Measurements from ENCODE around the gene LRRTM4. TPM values are rescaled to one million over a fixed set of nuclear protein-coding genes. Genes with fewer than 3 reads are reported as not detected.

Gene LRRTM4
- total and polyA plus RNA-seq, 4 experiments from 2014 or later: not detected

DNA sequence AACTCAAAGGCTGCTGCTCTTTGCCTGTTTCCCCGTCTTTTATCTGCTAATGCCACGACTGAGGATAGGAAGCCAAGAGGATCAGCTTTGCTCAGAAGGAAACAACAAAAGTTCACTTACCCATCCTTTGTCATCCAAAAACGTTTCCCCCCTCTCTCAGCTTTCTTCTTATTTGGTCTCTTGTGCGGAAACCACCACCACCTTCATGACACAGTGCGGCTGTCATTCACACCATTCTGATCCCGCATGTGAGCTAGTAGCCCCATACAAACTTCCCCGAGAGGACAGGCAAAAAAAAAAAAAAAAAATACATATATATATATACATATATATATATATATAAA lies 656 bp downstream of the LRRTM4 start:
- no peaks in the 10 kb centered on the region for H3K27me3 ChIP-seq (ENCODE audit: insufficient read depth, low read length)
- ChIA-PET CTCF (ENCODE audit: partially characterized antibody) (no interaction called here), POLR2A (ENCODE audit: partially characterized antibody) (no interaction called here)
- no peak for DNase-seq
- Mint-ChIP-seq H3K4me1 (no peaks in the 10 kb centered on the region), H3K4me3 (no peak overlapping the region), H3K36me3 (no peaks in the 10 kb centered on the region), H3K9me3 (peaks cover 0 to 28% (median 18%) of the 10 kb centered on the region in 8 donors), H3K27ac (no peak overlapping the region), H3K27me3 (no peaks in the 10 kb centered on the region)
- no peak overlapping the region for H3K4me3 ChIP-seq (ENCODE audit: low read length in 2 of 2)
- intact Hi-C loops (cut with micrococcal nuclease): no loop called here
- no peaks in the 10 kb centered on the region for H3K9me3 ChIP-seq (ENCODE audit: control insufficient read depth in 1 of 2, low read length in 2 of 2)
- H3K4me1 ChIP-seq (ENCODE audit: insufficient read depth, low read length): no peaks in the 10 kb centered on the region
- no peak overlapping the region for H3K27ac ChIP-seq (ENCODE audit: low read depth, low read length)
- no peaks in the 10 kb centered on the region for H3K36me3 ChIP-seq (ENCODE audit: insufficient read depth, low read length)

DNA sequence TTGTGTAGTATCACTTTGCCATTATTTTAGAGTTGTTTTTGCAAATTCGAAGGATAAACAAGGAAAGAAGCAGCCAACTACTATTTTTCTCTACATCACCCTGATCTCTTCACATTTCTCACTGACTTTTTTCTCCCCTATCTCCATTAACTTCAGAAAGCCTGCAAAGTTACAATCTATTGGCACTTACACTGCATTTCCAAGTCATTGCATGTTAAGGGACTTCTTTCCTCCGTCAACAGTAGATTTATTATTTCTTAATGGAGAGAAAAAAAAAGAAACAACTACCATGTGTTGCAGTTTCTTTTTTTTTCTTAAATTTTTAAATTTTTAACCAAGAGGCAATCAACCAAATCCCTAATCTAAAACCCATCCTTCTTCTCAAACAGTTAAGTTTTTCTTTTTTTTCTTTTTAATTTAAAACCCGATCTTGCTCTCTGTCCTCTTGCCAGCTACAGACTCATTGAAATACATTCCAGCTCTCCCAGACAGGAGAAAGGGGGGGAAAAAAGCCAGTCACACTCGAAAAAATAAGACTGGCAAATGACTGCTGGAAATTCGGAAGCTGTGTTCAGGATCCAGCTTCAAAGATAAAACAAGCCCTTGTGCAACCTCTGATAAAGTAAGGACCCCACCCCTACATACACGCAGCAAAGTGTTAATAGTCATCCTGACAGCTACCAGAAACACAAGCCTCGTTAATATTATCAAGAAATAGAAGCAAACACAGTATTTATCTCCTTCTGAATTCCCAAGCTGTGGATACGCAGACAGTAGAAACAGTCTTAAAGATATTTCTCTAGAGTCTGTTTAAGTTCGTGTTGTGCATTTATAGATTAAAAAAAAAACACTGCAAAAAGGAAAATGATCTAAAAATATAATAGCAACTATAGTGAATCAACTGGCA lies 1.3 kb downstream of the LRRTM4 start:
- CTCF ChIA-PET (ENCODE audit: partially characterized antibody): no interaction called here
- no peak for DNase-seq
- Mint-ChIP-seq H3K27me3 (no peaks in the 10 kb centered on the region), H3K9me3 (peaks cover 0 to 24% (median 17%) of the 10 kb centered on the region in 8 donors), H3K27ac (no peak overlapping the region), H3K4me1 (no peaks in the 10 kb centered on the region), H3K4me3 (no peak overlapping the region), H3K36me3 (no peaks in the 10 kb centered on the region)
- intact Hi-C loops (cut with micrococcal nuclease): no loop called here
- H3K4me3 ChIP-seq (ENCODE audit: low read length in 2 of 2): no peak overlapping the region
- no peaks in the 10 kb centered on the region for H3K9me3 ChIP-seq (ENCODE audit: control insufficient read depth in 1 of 2, low read length in 2 of 2)
- no peaks in the 10 kb centered on the region for H3K4me1 ChIP-seq (ENCODE audit: insufficient read depth, low read length)
- POLR2A ChIA-PET (ENCODE audit: partially characterized antibody): no interaction called here
- no peaks in the 10 kb centered on the region for H3K27me3 ChIP-seq (ENCODE audit: insufficient read depth, low read length)
- no peaks in the 10 kb centered on the region for H3K36me3 ChIP-seq (ENCODE audit: insufficient read depth, low read length)
- no peak overlapping the region for H3K27ac ChIP-seq (ENCODE audit: low read depth, low read length)

- no peak overlapping the region for H3K27ac Mint-ChIP-seq
- H3K9me3 Mint-ChIP-seq: peaks cover 0 to 18% (median 15%) of the 10 kb centered on the region in 8 donors
- Histone ChIP-seq H3K27ac (ENCODE audit: low read depth, low read length) (no peak overlapping the region), H3K4me1 (ENCODE audit: insufficient read depth, low read length) (no peaks in the 10 kb centered on the region), H3K36me3 (ENCODE audit: insufficient read depth, low read length) (no peaks in the 10 kb centered on the region), H3K4me3 (ENCODE audit: low read length in 2 of 2) (no peak overlapping the region), H3K9me3 (ENCODE audit: control insufficient read depth in 1 of 2, low read length in 2 of 2) (no peaks in the 10 kb centered on the region), H3K27me3 (ENCODE audit: insufficient read depth, low read length) (no peaks in the 10 kb centered on the region)
- DNase-seq: no peak
- CTCF ChIA-PET (ENCODE audit: partially characterized antibody): no interaction called here
- intact Hi-C loops (cut with micrococcal nuclease): no loop called here
- POLR2A ChIA-PET (ENCODE audit: partially characterized antibody): no interaction called here
- H3K27me3 Mint-ChIP-seq: no peaks in the 10 kb centered on the region
- no peaks in the 10 kb centered on the region for H3K4me1 Mint-ChIP-seq
- H3K36me3 Mint-ChIP-seq: no peaks in the 10 kb centered on the region
- H3K4me3 Mint-ChIP-seq: no peak overlapping the region
Observed at GRCh38 chr2:77519888-77520506, 2.2 kb downstream of the LRRTM4 start.

- no peak for DNase-seq
- Histone ChIP-seq H3K36me3 (ENCODE audit: insufficient read depth, low read length) (no peaks in the 10 kb centered on the region), H3K27ac (ENCODE audit: low read depth, low read length) (no peak overlapping the region), H3K27me3 (ENCODE audit: insufficient read depth, low read length) (no peaks in the 10 kb centered on the region), H3K4me3 (ENCODE audit: low read length in 2 of 2) (no peak overlapping the region), H3K4me1 (ENCODE audit: insufficient read depth, low read length) (no peaks in the 10 kb centered on the region), H3K9me3 (ENCODE audit: control insufficient read depth in 1 of 2, low read length in 2 of 2) (no peaks in the 10 kb centered on the region)
- H3K9me3 Mint-ChIP-seq: peaks cover 0 to 18% (median 11%) of the 10 kb centered on the region in 8 donors
- POLR2A ChIA-PET (ENCODE audit: partially characterized antibody): no interaction called here
- H3K36me3 Mint-ChIP-seq: no peaks in the 10 kb centered on the region
- CTCF ChIA-PET (ENCODE audit: partially characterized antibody): no interaction called here
- intact Hi-C loops (cut with micrococcal nuclease): no loop called here
- no peak overlapping the region for H3K4me3 Mint-ChIP-seq
- H3K27ac Mint-ChIP-seq: no peak overlapping the region
- H3K4me1 Mint-ChIP-seq: no peaks in the 10 kb centered on the region
- H3K27me3 Mint-ChIP-seq: no peaks in the 10 kb centered on the region
Observed at GRCh38 chr2:77519164-77519887, 2.9 kb downstream of the LRRTM4 start.

- intact Hi-C loops (cut with micrococcal nuclease): no loop called here
- Histone ChIP-seq H3K4me1 (ENCODE audit: insufficient read depth, low read length) (no peaks in the 10 kb centered on the region), H3K9me3 (ENCODE audit: control insufficient read depth in 1 of 2, low read length in 2 of 2) (no peaks in the 10 kb centered on the region), H3K36me3 (ENCODE audit: insufficient read depth, low read length) (no peaks in the 10 kb centered on the region), H3K4me3 (ENCODE audit: low read length in 2 of 2) (no peak overlapping the region), H3K27ac (ENCODE audit: low read depth, low read length) (no peak overlapping the region), H3K27me3 (ENCODE audit: insufficient read depth, low read length) (no peaks in the 10 kb centered on the region)
- Mint-ChIP-seq H3K4me3 (no peak overlapping the region), H3K4me1 (no peaks in the 10 kb centered on the region), H3K27me3 (no peaks in the 10 kb centered on the region), H3K9me3 (peaks cover 0 to 18% (median 11%) of the 10 kb centered on the region in 8 donors), H3K27ac (no peak overlapping the region), H3K36me3 (no peaks in the 10 kb centered on the region)
- CTCF ChIA-PET (ENCODE audit: partially characterized antibody): no interaction called here
- no peak for DNase-seq
- POLR2A ChIA-PET (ENCODE audit: partially characterized antibody): no interaction called here
Observed at GRCh38 chr2:77518311-77518710, 3.9 kb downstream of the LRRTM4 start.

DNA sequence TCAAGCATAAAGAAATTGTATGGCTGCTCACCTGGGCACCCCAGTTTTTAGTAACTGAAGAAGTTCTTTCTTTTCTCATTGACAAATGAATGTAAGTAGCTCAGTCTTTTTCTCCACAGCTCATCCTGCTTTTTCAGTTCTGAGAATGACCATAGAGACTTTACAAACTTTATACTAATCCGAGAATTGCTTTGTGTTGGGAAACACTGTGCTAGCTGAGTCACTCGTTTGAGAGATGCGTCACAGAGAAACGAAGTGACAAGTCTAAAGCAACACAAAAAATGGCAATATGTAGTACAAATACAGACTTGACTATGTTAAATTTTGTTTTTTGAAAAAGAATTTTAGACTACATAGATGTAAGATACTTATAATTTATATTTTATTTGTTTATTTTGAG lies 9.0 kb downstream of the LRRTM4 start:
- H3K36me3 ChIP-seq (ENCODE audit: insufficient read depth, low read length): no peaks in the 10 kb centered on the region

DNA sequence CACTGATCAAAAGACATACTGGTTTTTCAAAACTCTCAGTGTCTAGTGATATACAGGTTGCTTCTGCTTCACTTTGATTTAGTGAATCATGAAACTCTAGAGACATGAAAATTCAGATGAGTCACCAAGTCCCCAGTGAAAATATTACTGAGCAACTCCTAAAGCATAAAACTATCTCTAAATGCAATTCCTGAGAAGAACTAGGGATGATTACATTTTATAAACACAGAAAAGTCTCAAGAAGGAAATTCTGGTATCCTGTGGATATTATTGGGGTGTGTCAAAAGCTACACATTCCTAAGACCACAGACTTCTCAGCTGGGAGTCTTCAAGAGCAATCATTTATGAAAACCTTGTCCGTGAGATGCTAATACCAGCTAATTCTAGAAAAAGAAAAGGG lies 9.7 kb downstream of the LRRTM4 start:
- H3K36me3 ChIP-seq (ENCODE audit: insufficient read depth, low read length): no peaks in the 10 kb centered on the region
- DNase-seq: no peak
- H3K36me3 Mint-ChIP-seq: no peaks in the 10 kb centered on the region
- intact Hi-C loops (cut with micrococcal nuclease): no loop called here
- no peak overlapping the region for H3K4me3 ChIP-seq (ENCODE audit: low read length in 2 of 2)
- no peaks in the 10 kb centered on the region for H3K9me3 ChIP-seq (ENCODE audit: control insufficient read depth in 1 of 2, low read length in 2 of 2)
- H3K4me1 ChIP-seq (ENCODE audit: insufficient read depth, low read length): no peaks in the 10 kb centered on the region
- H3K27me3 ChIP-seq (ENCODE audit: insufficient read depth, low read length): no peaks in the 10 kb centered on the region
- peaks cover 0 to 15% (median 3%) of the 10 kb centered on the region in 8 donors for H3K9me3 Mint-ChIP-seq
- ChIA-PET CTCF (ENCODE audit: partially characterized antibody) (no interaction called here), POLR2A (ENCODE audit: partially characterized antibody) (no interaction called here)
- no peak overlapping the region for H3K27ac ChIP-seq (ENCODE audit: low read depth, low read length)
- no peak overlapping the region for H3K4me3 Mint-ChIP-seq
- H3K27me3 Mint-ChIP-seq: no peaks in the 10 kb centered on the region
- H3K4me1 Mint-ChIP-seq: no peaks in the 10 kb centered on the region
- no peak overlapping the region for H3K27ac Mint-ChIP-seq

More for the DNA sequence above, 9.0 kb downstream of the LRRTM4 start:
- H3K27ac Mint-ChIP-seq: no peak overlapping the region
- H3K27me3 ChIP-seq (ENCODE audit: insufficient read depth, low read length): no peaks in the 10 kb centered on the region
- intact Hi-C loops (cut with micrococcal nuclease): no loop called here
- H3K9me3 Mint-ChIP-seq: peaks cover 0 to 12% (median 5%) of the 10 kb centered on the region in 8 donors
- no peak overlapping the region for H3K27ac ChIP-seq (ENCODE audit: low read depth, low read length)
- ChIA-PET CTCF (ENCODE audit: partially characterized antibody) (no interaction called here), POLR2A (ENCODE audit: partially characterized antibody) (no interaction called here)
- no peak overlapping the region for H3K4me3 Mint-ChIP-seq
- H3K4me3 ChIP-seq (ENCODE audit: low read length in 2 of 2): no peak overlapping the region
- H3K4me1 Mint-ChIP-seq: no peaks in the 10 kb centered on the region
- H3K36me3 Mint-ChIP-seq: no peaks in the 10 kb centered on the region
- DNase-seq: no peak
- no peaks in the 10 kb centered on the region for H3K9me3 ChIP-seq (ENCODE audit: control insufficient read depth in 1 of 2, low read length in 2 of 2)
- H3K4me1 ChIP-seq (ENCODE audit: insufficient read depth, low read length): no peaks in the 10 kb centered on the region
- no peaks in the 10 kb centered on the region for H3K27me3 Mint-ChIP-seq

Measured in CD4-positive, alpha-beta memory T cell (primary cell).